Transverse colon (tissue), 4 donors: Measurements from ENCODE around the gene DEFB126. TPM values are rescaled to one million over a fixed set of nuclear protein-coding genes. Genes with fewer than 3 reads are reported as not detected.

Source experiments
- DNase-seq: peaks from one replicate; pipeline ENCODE4 v3.0.0-alpha.2; 2019
- H3K27ac ChIP-seq, 4 donors: fragments of 200-600 bp; sonication (generic); 2 replicates each; pipeline ENCODE4 v1.5.1; 2016 to 2018; ENCODE audit warnings: inconsistent platforms in 4 of 4
- H3K27me3 ChIP-seq: fragments of 200-600 bp; sonication (generic); 2 replicates; pipeline ENCODE4 v1.5.1; 2017; ENCODE audit warnings: inconsistent platforms
- H3K36me3 ChIP-seq, 4 donors: fragments of 200-600 bp; sonication (generic); 2 replicates each; pipeline ENCODE4 v1.5.1; 2017 to 2019; ENCODE audit warnings: inconsistent platforms in 4 of 4
- H3K4me1 ChIP-seq, 4 donors: fragments of 200-600 bp; sonication (generic); 2 replicates each; pipeline ENCODE4 v1.5.1; 2017 to 2020; ENCODE audit warnings: inconsistent platforms in 4 of 4
- H3K4me3 ChIP-seq, 4 donors: fragments of 200-600 bp; sonication (generic); 1 replicate in 1 of 4; 2 replicates in 3 of 4; pipeline versions ENCODE4 v1.5.1 to v1.6.1; 2017 to 2019; ENCODE audit warnings: inconsistent platforms in 4 of 4
- H3K9me3 ChIP-seq, 2 donors: fragments of 200-600 bp; sonication (generic); 2 replicates each; pipeline ENCODE4 v1.5.1; 2017 to 2019; ENCODE audit warnings: inconsistent platforms in 2 of 2
- EP300 ChIP-seq: sonication (generic); formaldehyde crosslinking; IDR thresholded peaks from one replicate; pipeline ENCODE4 v1.6.1; 2017; ENCODE audit warnings: antibody characterized with exemption, low read depth
- POLR2A ChIP-seq: fragments of 450-650 bp; IDR thresholded peaks from one replicate; pipeline ENCODE4 v1.6.1; 2016; ENCODE audit warnings: antibody characterized with exemption, mild to moderate bottlenecking, moderate library complexity
- POLR2AphosphoS5 ChIP-seq, 3 donors: sonication (generic); formaldehyde crosslinking; IDR thresholded peaks; one replicate each; pipeline ENCODE4 v1.6.1; 2016; ENCODE audit warnings: antibody characterized with exemption in 3 of 3
- WGBS, 2 donors: methylation state at CpG; one replicate each; pipeline ENCODE4 v1.1.5; 2018; ENCODE audit warnings: low coverage in 1 of 2; 5-methylcytosine and 5-hydroxymethylcytosine counted together
- in situ Hi-C, 4 donors: fragments of 200-750 bp; cut with MboI; loops; one replicate each; pipeline versions ENCODE4 v1.15.0 to v1.15.1; 2017; ENCODE audit warnings: low sequenced_read_pairs in 3 of 4, low pct_ligation_motif_present in 1 of 4, low pct_unique_long_range_greater_than_20kb in 1 of 4
- intact Hi-C: fragments of 100-400 bp; cut with DNase I; formaldehyde crosslinking; loops from one replicate; pipeline ENCODE4 v1.15.1; 2023; ENCODE audit warnings: low total_unique reads
- total RNA-seq, 4 donors: library from RNA; depleted of rRNA; stranded (reverse); fragments of >200 nt; gene quantifications; one replicate each; pipeline ENCODE4 v1.1.0, GENCODE V29; 2016
- TF ChIP-seq, protein P1 (sequence below), 5 experiments: fragments of 200-600 bp in 3 of 5; fragments of 450-650 bp in 2 of 5; sonication (generic) in 3 of 5; IDR thresholded peaks; 1 replicate in 2 of 5; 2 replicates in 3 of 5; pipeline ENCODE4 v1.5.1; 2016 to 2017; ENCODE audit warnings: antibody characterized with exemption in 5 of 5, inconsistent platforms in 3 of 5, mild to moderate bottlenecking in 2 of 5, moderate library complexity in 1 of 5

Gene DEFB126
- total RNA-seq, 4 donors from 2014 or later, result not detected

- Histone ChIP-seq H3K27ac (no peak overlapping the region), H3K4me1 (no peaks in the 10 kb centered on the region), H3K36me3 (no peaks in the 10 kb centered on the region), H3K9me3 (no peaks in the 10 kb centered on the region), H3K4me3 (no peak overlapping the region), H3K27me3 (peaks cover 19% of the 10 kb centered on the region)
- intact Hi-C loops (no loop called here), in situ Hi-C loops (no loop called here)
- WGBS, 2 donors, result 80 to 87% methylated on average over 1 to 11 of the region's 11 CpGs
- TF ChIP-seq POLR2A, result no peak
- TF ChIP-seq POLR2AphosphoS5 (IDR thresholded peaks at IDR 0.05), result no peak
- TF ChIP-seq, protein P1, sequence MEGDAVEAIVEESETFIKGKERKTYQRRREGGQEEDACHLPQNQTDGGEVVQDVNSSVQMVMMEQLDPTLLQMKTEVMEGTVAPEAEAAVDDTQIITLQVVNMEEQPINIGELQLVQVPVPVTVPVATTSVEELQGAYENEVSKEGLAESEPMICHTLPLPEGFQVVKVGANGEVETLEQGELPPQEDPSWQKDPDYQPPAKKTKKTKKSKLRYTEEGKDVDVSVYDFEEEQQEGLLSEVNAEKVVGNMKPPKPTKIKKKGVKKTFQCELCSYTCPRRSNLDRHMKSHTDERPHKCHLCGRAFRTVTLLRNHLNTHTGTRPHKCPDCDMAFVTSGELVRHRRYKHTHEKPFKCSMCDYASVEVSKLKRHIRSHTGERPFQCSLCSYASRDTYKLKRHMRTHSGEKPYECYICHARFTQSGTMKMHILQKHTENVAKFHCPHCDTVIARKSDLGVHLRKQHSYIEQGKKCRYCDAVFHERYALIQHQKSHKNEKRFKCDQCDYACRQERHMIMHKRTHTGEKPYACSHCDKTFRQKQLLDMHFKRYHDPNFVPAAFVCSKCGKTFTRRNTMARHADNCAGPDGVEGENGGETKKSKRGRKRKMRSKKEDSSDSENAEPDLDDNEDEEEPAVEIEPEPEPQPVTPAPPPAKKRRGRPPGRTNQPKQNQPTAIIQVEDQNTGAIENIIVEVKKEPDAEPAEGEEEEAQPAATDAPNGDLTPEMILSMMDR (IDR thresholded peaks at IDR 0.05), result no peak
- TF ChIP-seq EP300, result no peak
- DNase-seq, result no peak
Measured at GRCh38 chr20:137668-138490, 4.5 kb upstream of the DEFB126 start.

GRCh38 chr20:145877-146276 is 3.5 kb downstream of the DEFB126 start:
- in situ Hi-C loops, result no loop called here
- WGBS, 2 donors, result 55 to 60% methylated on average over 2 of the region's 2 CpGs
- H3K27ac ChIP-seq, result no peak overlapping the region
- H3K4me1 ChIP-seq, result no peaks in the 10 kb centered on the region
- no peaks in the 10 kb centered on the region for H3K36me3 ChIP-seq
- no peak overlapping the region for H3K4me3 ChIP-seq
- peaks cover 31% of the 10 kb centered on the region for H3K27me3 ChIP-seq
- H3K9me3 ChIP-seq, result no peaks in the 10 kb centered on the region
- TF ChIP-seq POLR2A (no peak), POLR2AphosphoS5 (IDR thresholded peaks at IDR 0.05) (no peak), EP300 (no peak)
- TF ChIP-seq, protein P1 (IDR thresholded peaks at IDR 0.05), result no peak
- DNase-seq, result no peak
- intact Hi-C loops, result no loop called here

- H3K4me1 ChIP-seq, result no peaks in the 10 kb centered on the region
- intact Hi-C loops (no loop called here), in situ Hi-C loops (no loop called here)
- no peak overlapping the region for H3K4me3 ChIP-seq
- H3K36me3 ChIP-seq, result no peaks in the 10 kb centered on the region
- WGBS, 2 donors, result 88 to 100% methylated on average over 1 of the region's 1 CpG
- H3K27me3 ChIP-seq, result peaks cover 2% of the 10 kb centered on the region
- no peak overlapping the region for H3K27ac ChIP-seq
- no peak for DNase-seq
- TF ChIP-seq POLR2A (no peak), EP300 (no peak), POLR2AphosphoS5 (IDR thresholded peaks at IDR 0.05) (no peak)
- TF ChIP-seq, protein P1 (IDR thresholded peaks at IDR 0.05), result no peak
- H3K9me3 ChIP-seq, result no peaks in the 10 kb centered on the region
Measured at GRCh38 chr20:152131-152530, 9.7 kb downstream of the DEFB126 start.

DNA sequence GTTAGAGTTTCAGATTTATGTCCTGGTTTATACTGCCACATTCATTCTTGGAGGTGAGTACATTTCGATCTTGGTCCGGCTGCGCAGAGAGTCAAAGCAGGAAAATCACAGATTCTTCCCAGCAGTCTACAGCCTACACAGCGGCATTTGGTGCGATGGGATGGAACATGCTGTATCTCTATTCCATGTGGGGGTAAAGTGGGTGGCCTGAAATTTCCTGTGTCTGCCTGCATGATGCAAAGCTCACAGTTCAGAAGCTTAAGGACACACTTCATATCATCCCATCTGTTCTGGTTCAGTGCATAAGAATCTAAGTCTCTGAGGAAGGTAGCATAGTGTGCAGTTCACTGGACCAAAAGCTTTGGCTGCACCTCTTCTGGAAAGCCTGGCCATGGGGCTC is 14.8 kb downstream of the DEFB126 start, which contains the start of gene DEFB127:
Gene DEFB127, plus strand, starts transcription at position 301 of the 400 bp plus-strand sequence. Its CDS starts 91 bp downstream, at position 392.
- TF ChIP-seq POLR2A (no peak), EP300 (no peak), POLR2AphosphoS5 (IDR thresholded peaks at IDR 0.05) (no peak)
- TF ChIP-seq, protein P1 (IDR thresholded peaks at IDR 0.05), result no peak
- intact Hi-C loops (no loop called here), in situ Hi-C loops (no loop called here)
- no peaks in the 10 kb centered on the region for H3K9me3 ChIP-seq
- H3K4me1 ChIP-seq, result no peaks in the 10 kb centered on the region
- H3K27ac ChIP-seq, result no peak within 1 kb of the TSS
- no peak within 1 kb of the TSS for H3K4me3 ChIP-seq
- no peaks in the 10 kb centered on the region for H3K36me3 ChIP-seq
- H3K27me3 ChIP-seq, result no peaks in the 10 kb centered on the region
- 93 to 97% methylated on average over 5 of the region's 5 CpGs for WGBS, 2 donors
- DNase-seq, result no peak
